ENCODE measurements around the gene PBX1.
A peak's percentile ranks its signal among the peaks of the same experiment; 100 is the strongest.

The PBX1 gene

DNA sequence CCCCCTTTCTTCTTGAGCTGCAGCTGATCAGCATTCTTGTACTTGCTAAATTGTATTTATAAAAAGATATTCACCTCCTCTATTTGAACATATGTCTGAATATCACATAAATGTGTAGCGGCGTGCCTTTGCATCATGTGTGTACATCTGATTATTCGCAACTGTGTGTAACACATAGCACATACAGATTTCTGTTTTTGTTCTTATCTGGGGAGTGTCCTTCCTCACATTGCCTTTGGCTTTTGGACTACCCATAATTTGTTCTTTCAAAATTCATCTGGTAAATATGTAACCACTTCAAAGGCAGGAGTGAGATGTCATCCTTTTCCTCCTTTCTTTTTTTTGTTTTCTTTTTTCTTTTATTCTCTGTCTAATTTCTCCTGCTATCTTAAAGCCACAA is 113.6 kb downstream of the PBX1 start:
- DNase-seq, result no peak

DNA sequence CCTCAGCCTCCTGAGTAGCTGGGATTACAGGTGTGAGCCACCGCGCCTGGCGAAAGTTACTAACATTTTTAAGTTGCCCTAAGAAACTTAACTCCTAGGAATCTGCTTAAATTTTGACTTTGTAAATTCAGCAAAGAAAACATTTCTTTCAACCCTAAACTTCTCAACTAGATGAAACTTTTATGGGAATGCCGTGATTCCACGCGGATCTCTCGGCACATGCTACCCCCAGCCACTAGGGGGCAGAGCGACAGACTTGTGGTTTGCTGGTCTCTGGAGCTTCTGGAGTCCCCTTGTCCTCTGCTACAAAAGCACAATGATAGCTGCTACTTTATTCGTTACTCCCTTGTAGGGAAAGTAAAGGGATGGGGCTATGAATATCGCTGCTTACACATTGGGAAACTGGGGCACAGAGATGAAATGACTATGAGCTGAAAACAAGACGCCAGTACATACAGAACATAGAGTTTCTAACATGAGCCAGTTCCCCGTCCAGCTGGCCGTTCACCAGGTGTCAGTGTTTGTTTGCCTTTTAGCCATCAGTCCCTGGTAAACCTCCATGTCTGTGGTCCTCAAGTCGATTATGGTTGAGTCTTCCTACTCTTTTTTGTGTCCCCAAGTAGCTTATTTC is 114.7 kb downstream of the PBX1 start:
- peak; percentile 9 for DNase-seq

DNA sequence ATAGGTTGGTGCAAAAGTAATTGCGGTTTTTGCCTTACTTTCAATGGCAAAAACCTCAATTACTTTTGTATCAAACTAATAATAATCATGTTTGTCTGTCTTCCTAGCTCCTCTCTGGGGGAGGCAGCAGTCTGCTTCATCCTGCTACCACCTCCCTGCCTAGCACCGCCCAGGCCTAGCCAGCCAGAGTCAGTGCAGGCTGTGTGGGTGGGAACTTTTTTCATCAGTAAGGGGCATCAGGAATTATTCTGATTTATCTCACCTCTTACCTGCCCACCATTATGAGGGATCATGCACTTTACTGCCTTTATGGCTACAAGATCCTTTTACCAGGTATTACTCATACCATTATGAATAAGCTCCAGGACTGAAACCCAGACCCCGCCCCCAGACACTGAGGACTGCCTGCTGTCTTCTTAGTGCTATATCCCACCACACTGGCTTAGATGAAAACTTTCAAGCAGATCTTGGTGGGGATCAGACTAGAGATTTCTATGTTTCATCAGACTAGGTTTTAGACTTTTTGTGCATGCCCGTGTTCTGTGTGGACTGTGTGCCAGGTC is 116.4 kb downstream of the PBX1 start:
- peak; percentile 12 for DNase-seq

DNA sequence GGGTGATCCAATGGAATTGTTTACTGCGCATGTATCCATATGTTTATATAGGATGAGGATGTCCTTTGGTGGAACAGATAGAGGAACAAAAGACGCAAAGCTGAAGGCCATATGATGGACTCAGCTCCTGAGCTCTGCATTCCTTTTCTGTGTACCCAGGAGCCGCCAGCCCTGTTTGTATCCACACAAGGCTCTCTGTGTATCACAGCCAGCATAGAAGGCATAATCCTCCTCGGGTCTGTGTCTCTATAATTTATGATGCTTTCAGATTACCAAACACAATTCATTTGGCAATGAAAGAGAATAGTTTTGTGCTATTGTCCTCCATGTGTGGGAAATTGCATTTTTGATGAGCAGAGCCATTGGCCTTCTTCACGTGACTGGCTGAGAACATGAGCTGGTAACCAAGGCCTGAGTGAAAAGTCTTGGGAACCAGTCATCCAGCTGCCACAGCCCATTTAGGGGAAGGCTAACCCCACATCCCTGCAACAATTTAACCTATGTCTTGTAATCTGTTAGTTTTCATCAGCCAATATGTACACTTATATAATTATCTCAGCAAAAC is 119.2 kb downstream of the PBX1 start:
- DNase-seq, result no peak

DNA sequence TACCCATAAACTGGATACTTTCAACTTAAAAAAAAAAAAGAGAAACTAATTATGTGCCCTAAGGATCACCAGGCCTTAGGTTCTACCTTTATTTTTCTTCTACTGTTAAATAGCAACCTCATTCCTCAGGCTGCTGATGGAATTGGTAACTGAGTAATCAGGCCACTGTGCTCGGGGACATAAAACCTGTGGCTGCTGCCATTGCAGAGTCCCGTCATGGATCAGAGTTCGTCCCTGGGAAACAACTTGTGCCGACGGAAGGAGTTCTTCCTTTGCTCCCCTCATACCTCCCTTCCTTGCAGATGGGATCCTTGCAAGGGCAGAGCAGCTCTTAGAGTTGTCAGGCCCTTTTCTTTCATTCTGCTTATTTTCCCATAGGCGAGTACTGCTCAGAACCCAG is 123.6 kb downstream of the PBX1 start:
- no peak for DNase-seq

DNA sequence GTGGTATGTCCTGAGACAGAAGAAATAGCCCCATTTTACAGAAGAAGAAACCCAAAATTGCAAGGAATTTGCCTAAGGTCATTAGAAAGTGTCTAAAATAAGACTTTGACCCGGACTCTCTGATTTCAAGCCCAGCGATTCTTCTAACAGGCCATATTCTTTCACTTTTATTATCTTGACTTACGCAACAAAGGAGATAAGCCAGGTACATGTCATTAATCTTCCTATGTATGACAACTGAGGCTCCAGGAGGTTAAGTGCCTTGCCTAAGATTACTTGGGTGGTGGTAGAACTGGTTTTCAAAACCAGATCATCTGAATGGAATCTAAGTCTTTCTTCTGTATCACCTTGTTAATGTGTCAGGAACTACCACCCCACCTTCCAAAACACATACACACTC is 124.3 kb downstream of the PBX1 start:
- no peak for DNase-seq

DNA sequence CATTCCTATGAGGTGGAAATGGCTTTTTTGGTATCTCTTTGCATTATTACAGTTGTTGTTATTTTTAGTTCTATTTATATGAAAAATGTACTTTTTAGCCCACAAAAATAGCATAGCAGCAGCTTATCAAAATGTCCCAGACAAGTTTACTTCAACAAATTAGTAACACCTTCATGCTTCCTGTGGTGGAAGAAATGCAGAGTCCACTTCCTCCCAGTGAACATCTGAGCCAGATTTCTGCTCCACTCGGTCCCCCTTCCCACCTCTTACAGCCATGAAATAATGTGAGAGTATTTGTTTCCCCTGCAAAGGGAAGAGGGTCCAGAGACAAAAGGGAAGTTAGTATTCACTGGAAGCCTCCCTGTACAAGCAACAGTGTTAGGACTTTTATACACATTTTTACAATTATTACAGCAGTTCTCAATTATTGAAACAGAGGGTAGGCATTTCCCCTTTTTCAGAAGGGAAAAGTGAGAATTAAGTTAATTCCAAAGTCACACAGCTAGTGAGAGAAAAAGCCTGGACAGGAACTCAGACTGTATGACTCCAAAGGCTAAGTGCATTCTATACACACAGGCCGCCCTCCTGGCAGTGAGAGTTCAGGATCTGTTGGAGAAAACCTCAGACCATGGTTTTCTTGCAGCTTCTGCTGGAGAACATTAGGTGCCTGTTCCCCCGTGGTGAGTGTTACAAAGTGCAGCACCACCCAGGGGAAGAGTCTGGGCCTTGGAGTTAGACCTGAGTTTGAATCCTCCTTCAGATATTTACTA is 126.5 kb downstream of the PBX1 start:
- no peak for DNase-seq

DNA sequence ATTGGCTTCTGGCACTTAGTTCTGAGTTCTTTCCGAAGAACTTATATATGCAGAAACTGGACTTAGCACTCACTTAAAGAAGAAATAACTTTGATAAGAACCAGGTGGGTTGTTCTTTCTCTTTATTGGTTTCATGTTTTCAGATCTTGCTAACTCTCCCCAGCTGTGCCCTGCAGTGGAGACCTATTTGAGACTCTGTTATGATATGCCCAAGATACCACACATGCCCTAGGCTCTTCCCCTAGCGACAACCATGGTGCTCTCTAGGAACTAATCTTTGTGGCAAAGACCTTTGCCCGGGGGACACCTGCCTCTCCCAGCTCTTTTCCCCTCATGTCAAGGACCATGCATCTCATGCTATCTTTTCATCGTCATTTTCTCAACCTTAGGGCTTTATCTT is 128.8 kb downstream of the PBX1 start:
- no peak for DNase-seq

DNA sequence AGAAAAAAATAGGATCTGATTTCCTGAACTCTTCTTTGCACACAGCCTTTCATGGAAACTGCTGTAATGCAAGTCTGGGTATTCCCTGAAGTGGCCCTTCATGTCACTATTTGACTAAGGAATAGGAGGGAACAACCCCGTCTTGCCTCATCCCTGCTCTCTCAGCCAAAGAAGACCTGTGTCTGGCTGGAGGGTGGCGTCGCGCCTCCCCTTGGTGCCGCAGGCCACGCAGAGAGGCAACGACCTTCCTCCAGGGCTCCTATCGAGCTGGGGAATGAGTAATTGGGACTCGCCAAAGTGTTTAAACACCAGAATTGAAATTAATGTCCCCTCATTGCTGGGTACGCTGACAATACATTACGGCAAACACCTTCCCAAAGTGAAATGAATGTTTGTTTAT is 129.8 kb downstream of the PBX1 start:
- no peak for DNase-seq

DNA sequence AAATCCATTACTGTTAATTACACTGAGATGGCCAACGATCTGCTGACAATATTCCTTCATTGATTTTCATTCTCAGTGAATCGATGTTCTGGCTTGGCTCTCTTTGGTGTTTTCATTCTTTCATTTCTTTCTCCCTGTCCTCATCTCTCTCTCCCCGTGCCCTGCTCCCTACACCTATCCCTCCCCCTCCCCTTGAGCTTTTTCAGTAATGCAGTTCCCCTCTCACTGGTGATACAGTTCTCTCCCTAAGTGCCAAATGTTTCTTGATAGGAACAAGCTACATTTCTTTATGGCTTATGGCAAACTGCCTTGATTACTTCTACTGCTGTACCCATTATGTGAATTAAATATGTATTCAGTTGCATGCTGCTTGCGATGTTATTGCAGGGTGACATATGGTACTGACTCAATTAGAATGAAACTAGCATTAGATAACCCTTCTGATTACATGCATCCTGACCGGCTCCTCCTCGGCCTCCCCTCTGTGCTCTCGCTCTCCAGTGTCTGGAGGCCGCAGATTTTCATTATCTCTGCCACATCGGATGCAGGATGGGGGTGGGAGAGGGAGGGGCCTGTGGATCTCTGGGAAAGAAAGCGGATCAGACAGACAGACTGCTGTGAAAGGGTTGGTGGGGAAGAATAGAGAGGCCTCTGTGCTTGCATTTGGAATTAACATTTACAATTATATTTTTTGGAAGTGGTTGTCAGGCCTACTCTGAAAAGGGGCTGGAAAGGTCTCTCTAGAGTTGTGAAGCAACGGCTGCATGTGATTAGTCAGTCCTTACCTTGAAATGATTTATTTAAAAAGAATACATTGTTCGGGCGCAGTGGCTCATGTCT is 130.9 kb downstream of the PBX1 start:
- no peak for DNase-seq

DNA sequence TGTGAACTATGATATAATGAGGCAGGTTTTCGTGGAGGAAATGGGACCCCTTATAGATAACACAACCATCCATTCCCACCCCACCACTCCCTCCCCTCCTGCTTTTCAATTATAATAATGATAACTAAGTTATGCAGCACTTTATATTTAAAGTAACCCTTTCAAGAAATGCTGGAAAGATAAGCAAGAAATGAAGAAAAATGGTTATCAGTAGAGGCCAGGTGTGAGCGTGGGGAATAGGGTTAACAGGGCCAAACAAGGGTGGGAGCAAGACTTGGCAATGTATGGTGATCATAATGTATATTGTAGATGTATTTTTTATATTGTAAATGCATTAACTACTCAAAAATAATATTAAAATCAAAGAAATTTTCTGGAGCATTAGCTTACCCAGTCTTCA is 133.4 kb downstream of the PBX1 start:
- no peak for DNase-seq

DNA sequence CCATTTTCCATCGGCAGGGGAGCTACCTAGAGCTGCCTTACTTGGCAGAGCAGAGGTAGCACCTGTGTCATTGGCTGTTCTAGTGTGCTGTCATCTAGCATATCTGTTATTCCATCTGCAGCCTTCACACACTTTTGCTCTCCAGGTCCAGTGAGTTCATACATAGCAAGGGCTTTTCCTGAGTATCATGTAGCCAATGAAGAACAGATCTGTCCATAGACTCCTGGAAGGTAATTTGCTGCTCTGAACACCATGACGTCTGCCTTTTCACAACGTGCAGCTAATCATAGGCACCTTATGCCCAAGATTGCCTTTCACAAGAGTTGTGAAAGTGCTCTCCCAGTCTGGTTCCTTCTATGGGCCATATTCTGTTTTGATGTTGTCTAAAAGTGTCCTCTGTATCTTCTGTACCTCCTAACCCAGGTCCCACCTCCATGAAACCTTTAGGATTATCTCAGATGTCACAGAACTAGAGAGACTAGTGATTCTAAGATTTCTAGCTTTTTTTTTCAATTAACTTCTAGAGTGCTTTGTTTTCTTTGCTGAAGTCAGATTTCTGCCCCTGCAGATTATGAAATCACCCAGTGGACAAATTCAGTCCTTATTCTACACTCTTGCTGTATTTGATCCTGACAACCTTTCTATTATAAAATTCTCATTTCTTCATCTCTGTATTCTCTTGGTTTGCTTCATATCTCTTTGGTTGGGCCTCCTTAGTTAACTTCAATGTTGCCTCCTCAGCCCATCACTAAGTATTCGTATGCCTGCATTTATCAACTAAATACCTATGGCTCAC is 134.8 kb downstream of the PBX1 start:
- no peak for DNase-seq

DNA sequence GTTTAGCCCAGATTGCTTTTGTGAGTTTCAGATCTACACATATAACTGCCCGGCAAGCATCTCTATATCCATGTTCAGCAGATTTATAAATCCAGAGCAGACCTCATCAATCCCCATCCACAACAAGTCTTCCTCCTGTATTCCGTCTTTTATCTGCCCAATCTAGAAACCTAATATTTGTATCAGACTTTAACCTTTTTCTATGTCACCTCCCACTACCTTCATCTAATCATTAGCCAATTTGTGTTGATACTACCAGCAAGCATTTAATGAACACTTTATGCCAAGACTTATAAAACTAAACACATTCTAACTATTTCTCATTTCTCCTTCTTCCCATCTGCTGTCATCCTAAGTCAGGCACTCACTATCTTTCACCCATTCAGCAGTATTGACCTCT is 135.5 kb downstream of the PBX1 start:
- no peak for DNase-seq

DNA sequence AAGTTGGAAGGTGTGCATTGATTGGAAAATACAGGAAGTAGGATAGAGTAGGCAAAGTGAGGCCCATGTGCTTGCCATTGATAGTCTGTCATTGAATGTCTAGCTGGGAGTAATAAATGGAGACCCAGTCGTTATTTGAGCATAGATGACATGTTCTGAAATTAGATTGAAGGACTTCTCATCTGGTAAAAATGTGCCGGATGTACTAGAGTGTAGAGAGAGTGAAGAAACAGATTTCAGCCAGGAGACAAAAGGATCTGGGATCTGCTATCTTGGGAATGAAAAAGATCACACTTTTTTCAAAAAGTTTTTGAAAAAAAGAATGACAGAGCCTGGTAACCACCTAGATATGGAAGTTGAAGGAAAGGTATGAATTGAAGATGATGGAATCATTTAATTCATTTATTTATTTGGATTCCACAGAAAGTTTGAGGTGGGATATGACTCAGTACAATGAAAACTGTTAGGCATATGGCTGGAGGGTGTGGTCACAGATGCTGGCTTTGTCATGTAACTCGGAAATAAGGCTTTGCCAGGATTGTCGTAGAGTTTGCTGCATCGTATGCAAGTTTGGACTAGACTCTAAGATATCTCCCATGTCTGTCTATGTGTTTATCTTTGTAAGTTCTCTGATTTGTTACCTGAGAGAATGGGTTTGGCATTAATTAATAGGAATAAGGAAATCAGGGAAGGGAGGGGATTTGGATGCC is 137.1 kb downstream of the PBX1 start:
- no peak for DNase-seq

DNA sequence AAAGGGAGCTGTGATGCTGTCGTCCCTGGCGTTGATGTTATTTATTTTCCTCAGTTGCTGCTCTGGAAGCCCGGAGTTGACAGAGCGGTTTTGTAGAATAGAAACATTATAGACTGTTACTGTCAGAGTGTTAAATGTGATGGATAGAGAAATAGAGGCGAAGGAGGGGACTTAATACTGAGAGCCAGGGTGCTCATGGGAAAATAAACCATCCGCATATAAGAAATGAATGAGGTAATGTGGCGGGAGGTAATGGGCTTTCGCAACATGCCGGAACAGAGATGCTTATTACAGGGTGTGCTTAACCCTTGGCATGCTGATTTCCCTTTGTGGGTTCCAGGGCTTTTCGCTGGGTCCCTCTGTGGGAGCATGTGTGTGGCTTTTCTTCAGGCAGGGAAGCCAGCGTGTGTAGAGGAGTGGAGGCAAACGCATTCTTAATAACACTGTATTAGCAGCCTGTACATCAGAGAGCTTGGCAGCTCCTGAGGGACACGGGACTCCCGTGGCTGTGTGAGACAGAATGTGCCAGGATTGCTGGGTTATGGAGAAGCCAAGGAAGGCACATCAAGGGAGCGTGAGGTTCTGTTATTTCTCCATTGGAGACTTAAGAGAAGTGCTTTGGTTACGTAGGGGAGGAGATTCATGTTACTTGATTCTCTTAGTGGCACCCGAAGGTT is 141.0 kb downstream of the PBX1 start:
- no peak for DNase-seq

DNA sequence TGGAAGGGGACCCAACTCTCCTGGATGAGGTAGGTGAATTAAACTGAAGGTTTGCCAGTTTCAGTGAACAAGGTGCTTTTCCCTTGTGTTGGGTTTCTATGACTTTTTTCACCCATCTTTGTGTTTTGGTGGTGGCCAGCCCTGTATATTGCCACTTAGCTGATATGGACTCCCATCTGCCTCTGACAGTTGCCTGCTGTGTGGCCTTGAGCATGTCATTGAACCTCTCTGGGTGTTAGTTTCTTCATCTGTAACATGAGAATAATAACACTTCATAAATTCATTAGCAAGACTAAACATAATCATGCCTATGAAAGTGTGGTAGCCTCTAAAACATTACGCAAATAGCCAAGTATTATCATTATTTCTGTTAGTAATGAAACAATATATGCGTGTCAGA is 141.7 kb downstream of the PBX1 start:
- no peak for DNase-seq

DNA sequence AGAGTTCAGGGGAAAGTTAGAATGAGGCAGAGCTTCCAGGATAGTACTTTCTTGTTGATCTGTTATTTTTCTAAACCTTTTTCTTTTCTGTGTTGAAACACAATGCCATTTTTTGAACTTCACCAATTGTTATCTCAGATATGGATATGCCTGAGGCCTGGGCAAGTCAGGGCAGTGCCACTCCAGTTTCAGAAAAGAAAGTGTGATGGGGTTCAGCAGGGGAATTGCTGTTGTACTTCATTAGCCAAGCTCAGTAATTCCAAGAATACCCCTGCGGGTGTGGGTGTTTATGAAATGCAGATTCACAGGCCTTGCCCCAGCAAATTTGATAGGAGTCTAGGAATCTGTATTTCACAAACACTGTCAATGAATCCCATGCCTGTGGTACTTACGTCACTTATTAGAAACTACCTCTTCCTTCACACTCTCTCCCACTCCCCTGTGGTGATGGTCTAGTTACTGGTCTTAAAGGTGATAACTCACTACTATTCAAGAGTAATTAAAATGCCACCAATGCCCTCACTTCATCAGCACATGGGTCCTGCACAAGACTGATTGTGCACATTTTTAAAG is 142.3 kb downstream of the PBX1 start:
- DNase-seq, result no peak

DNA sequence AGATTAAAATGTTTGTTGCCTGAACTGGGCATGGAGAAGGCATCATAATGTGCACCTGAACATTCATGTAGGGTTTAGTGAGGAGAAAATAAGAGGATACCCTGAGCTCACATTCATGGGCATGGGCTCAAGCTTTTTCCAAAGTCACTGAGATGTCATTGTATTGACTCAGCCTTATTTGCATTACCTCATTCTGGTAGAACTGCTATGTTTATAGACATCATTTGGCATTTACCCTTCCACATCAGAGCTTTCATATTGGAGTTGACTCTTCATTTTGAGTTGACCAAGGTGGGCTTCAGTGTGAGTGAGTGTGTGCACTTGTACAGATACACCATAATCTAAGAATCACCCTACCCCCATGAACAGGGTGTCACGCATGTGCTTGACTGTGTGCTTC is 143.2 kb downstream of the PBX1 start:
- DNase-seq, result no peak

DNA sequence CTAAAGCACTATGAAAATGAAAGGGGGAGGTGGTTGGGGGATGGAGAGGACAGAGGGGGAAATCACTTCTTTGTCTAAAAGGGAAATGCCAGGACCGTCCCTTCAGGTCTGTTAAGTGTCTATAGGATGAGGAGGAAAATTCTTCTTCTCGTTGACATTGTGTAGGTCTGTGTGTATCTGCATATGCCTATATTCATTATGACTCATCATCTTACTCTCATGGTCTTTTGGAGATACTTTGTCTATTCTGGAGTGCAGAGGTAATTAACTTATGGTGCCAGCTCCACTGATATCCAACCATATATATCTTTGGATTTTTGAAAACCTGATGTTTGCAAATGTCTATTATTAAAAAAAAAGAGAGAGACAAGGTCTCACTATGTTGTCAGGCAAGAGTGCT is 143.7 kb downstream of the PBX1 start:
- no peak for DNase-seq

DNA sequence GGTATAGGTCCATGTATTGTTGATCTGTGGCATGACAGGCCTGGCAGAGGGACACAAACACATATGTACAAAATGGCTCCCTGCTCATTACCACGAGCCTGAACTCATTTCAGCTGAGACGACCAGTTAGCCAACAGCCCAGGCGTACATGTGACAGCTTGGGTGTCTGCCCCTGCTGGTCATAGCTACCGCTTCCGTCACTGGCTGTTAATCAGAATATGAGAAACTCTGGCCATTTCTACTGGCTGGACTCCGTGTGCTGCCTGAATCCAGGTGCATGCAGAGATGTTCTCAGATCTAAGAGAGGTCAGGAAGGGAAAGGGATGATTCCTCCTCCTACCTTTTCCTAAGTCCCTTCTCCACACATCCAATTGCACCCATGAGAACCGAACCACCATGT is 144.5 kb downstream of the PBX1 start:
- DNase-seq, result no peak

DNA sequence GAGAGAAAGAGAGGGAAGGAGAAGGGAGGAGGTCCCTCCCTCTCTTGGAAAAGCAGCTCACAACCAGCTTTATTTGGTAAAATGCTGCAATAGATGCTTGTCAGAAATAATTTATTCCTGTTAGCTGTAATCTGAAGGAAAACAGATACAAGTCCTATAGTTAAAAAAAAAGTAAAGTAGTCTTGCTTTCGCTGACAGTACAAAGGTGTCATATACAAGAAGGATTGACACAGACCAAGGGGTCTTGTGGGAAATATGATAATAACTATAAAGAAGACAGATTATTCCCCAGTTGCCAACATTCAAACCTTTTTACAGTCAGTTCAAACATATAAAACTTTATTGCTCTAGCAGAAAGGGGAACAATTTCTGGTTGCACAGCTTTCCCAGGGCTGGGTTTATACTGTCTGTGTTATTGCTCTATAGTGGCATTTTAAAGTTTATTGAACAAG is 145.0 kb downstream of the PBX1 start:
- DNase-seq, result no peak
